GM12878 (cell line): ENCODE results near the gene BCAS2. TPM values are rescaled to one million over a fixed set of nuclear protein-coding genes. Genes with fewer than 3 reads are reported as not detected.

Experiments used
- ATAC-seq: fragments of 200-7000 bp; cut with Tn5 transposase; 3 replicates; pipeline ENCODE4 v1.9.1; 2020; ENCODE audit warnings: mild to moderate bottlenecking, moderate library complexity
- BruUV-seq: library from RNA; stranded (reverse); fragments of 400-500 nt; replicated peaks from 2 replicates; lab custom pipeline; 2021; lab: Mats Ljungman, UMichigan
- CTCF ChIA-PET: fragments of 300-600 bp; sonication (Branson Sonifier 250); formaldehyde crosslinking; extraction: SDS; loops from one replicate; lab custom pipeline; 2021; ENCODE audit warnings: inconsistent platforms; lab: Yijun Ruan, JAX
- POLR2A ChIA-PET: fragments of 350-600 bp; formaldehyde crosslinking; extraction: SDS; loops from one replicate; lab custom pipeline; 2021; ENCODE audit warnings: inconsistent platforms; lab: Charles Lee
- RAD21 ChIA-PET: fragments of 300-600 bp; sonication (Branson Sonifier 250); formaldehyde crosslinking; loops from one replicate; lab custom pipeline; 2023; ENCODE audit warnings: antibody characterized with exemption; ENCODE audit not compliant: unreplicated experiment; lab: Charles Lee
- SMC1A ChIA-PET: fragments of 300-600 bp; sonication (Branson Sonifier 250); formaldehyde crosslinking; loops from one replicate; lab custom pipeline; 2023; ENCODE audit not compliant: unreplicated experiment, uncharacterized antibody; lab: Charles Lee
- DNase-seq: peaks from one replicate; pipeline ENCODE4 v3.0.0-alpha.2; 2011; ENCODE audit warnings: low read depth, low spot score
- FAIRE-seq: peaks from 3 replicates; lab custom pipeline; 2011; peaks lifted over from hg19 to GRCh38; lab: Jason Lieb, UNC
- H2AFZ ChIP-seq: 2 replicates; pipeline ENCODE4 v1.6.0; 2011; ENCODE audit warnings: low read depth, low read length, control low read depth; ENCODE audit not compliant: control insufficient read depth
- H3K27ac ChIP-seq: 2 replicates; pipeline ENCODE4 v1.5.1; 2011; ENCODE audit warnings: control low read depth; ENCODE audit not compliant: control insufficient read depth, insufficient read depth
- H3K27me3 ChIP-seq, 2 experiments: replicated peaks in 1 of 2; 2 replicates each; pipeline versions ENCODE4 v1.6.0 to v1.6.1; 2011; ENCODE audit warnings: low read length in 1 of 2; ENCODE audit not compliant: control insufficient read depth in 2 of 2, insufficient read depth in 2 of 2
- H3K36me3 ChIP-seq, 2 experiments: 2 replicates each; pipeline ENCODE4 v1.5.1; 2011; ENCODE audit warnings: low read length in 1 of 2; ENCODE audit not compliant: control insufficient read depth in 2 of 2, insufficient read depth in 2 of 2
- H3K4me1 ChIP-seq: 2 replicates; pipeline ENCODE4 v1.6.1; 2011; ENCODE audit warnings: mild to moderate bottlenecking, low read length, moderate library complexity, mixed read lengths; ENCODE audit not compliant: control insufficient read depth, insufficient read depth
- H3K4me2 ChIP-seq: 2 replicates; pipeline ENCODE4 v1.6.0; 2011; ENCODE audit warnings: control low read depth; ENCODE audit not compliant: control insufficient read depth, insufficient read depth
- H3K4me3 ChIP-seq: fragments of 200-600 bp; sonication (generic); 2 replicates; pipeline ENCODE4 v1.5.1; 2016
- H3K79me2 ChIP-seq: 2 replicates; pipeline ENCODE4 v1.6.0; 2011; ENCODE audit warnings: low read length; ENCODE audit not compliant: control insufficient read depth, insufficient read depth
- H3K9ac ChIP-seq: 2 replicates; pipeline ENCODE4 v1.8.0; 2011; ENCODE audit warnings: low read length, control low read depth, mixed read lengths; ENCODE audit not compliant: control insufficient read depth, insufficient read depth
- H3K9me3 ChIP-seq: replicated peaks from 3 replicates; pipeline ENCODE4 v1.5.1; 2011; ENCODE audit warnings: mild to moderate bottlenecking, low read length; ENCODE audit not compliant: control insufficient read depth, insufficient read depth
- H4K20me1 ChIP-seq: 2 replicates; pipeline ENCODE4 v1.6.0; 2011; ENCODE audit not compliant: control insufficient read depth, insufficient read depth
- BCL11A ChIP-seq: IDR thresholded peaks from 2 replicates; pipeline ENCODE4 v1.6.1; 2011; ENCODE audit warnings: low read depth, low read length
- RAD21 ChIP-seq: IDR thresholded peaks from 2 replicates; pipeline ENCODE4 v1.6.1; 2011; ENCODE audit warnings: mild to moderate bottlenecking, low read depth, low read length, moderate library complexity; ENCODE audit not compliant: insufficient read depth
- WGBS: methylation state at CpG from one replicate; pipeline ENCODE4 v1.1.6; 2016; ENCODE audit warnings: low lambda C conversion rate; ENCODE audit not compliant: insufficient replicate concordance, insufficient coverage; ENCODE audit errors: missing lambda C conversion rate; 5-methylcytosine and 5-hydroxymethylcytosine counted together
- in situ Hi-C: fragments of 300-500 bp; cut with MboI; formaldehyde crosslinking; loops from 9 replicates; pipeline ENCODE4 v1.14.3; 2018; ENCODE audit warnings: mixed read lengths
- intact Hi-C: fragments of 100-400 bp; cut with micrococcal nuclease; formaldehyde crosslinking; loops from one replicate; pipeline ENCODE4 v1.14.2; 2022; ENCODE audit not compliant: unreplicated experiment
- polyA plus RNA-seq, 11 experiments: library from polyadenylated mRNA; depleted of rRNA in 4 of 11; unstranded in 6 of 11; stranded (reverse) in 5 of 11; fragments of >200 nt; fragmentation: Nextera tagmentation in 4 of 11; fragmentation: Illumina TruSeq in 1 of 11; extraction: Ambion mirVana in 4 of 11; extraction: Trizol in 1 of 11; gene quantifications; 1 replicate in 1 of 11; 2 replicates in 10 of 11; pipeline versions ENCODE4 v1.2.1 to v1.2.3, GENCODE V29; 2011 to 2016; ENCODE audit warnings: inconsistent platforms in 2 of 11, missing spikeins in 2 of 11, low read depth in 1 of 11
- total RNA-seq, 4 experiments: library from RNA; depleted of rRNA in 3 of 4; stranded (reverse); fragments of >200 nt in 3 of 4; fragmentation: Illumina TruSeq in 1 of 4; extraction: Trizol in 1 of 4; gene quantifications; 2 replicates each; pipeline versions ENCODE4 v1.2.1 to v1.2.3, GENCODE V29; 2013 to 2021
- TF ChIP-seq, protein P1 (sequence below): fragments of 450-650 bp; IDR thresholded peaks from 2 replicates; pipeline ENCODE4 v1.6.1; 2017; ENCODE audit warnings: low read depth, mild to moderate bottlenecking, moderate library complexity
- TF ChIP-seq, protein P2 (sequence below): IDR thresholded peaks from 2 replicates; pipeline ENCODE4 v1.6.1; 2012; ENCODE audit warnings: low read depth, low read length, improper control_type of control experiment
- TF ChIP-seq, protein P3 (sequence below): IDR thresholded peaks from 2 replicates; pipeline ENCODE4 v1.6.1; 2011; ENCODE audit warnings: borderline replicate concordance, low read depth, mild to moderate bottlenecking, moderate library complexity, mixed read lengths, low read length; ENCODE audit not compliant: insufficient read depth; ENCODE audit errors: extremely low read length
- TF ChIP-seq, protein P4 (sequence below): fragments of 450-650 bp; formaldehyde crosslinking; IDR thresholded peaks from 2 replicates; pipeline ENCODE4 v1.5.0; 2022; ENCODE audit warnings: mild to moderate bottlenecking, missing genetic modification characterization

The BCAS2 gene
- total and polyA plus RNA-seq, 10 of the 15 experiments (the other 5 are each of a cell fraction or from before 2014, with no cell fraction given), result 37.3 to 129 (median 60.7) TPM

DNA sequence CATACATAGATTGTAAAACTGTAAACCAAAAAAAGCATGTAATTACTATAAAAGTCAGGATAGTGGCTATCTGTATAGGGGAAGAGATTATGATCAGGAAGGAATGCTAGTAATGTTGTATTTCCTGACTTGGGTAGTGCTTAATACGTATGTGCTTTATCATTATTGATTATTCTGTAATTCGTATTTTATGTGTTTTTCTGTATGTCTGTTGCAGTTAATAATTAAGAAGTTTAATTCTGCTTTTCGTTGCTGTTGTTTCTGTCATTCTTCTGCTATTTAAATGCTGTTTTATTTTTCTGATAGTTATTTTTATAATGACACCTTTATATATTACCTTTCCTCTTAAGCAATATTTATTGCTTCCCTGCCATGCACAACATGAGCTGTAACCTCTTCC is 41.1 kb downstream of the BCAS2 start:
- no peaks in the 10 kb centered on the region for H4K20me1 ChIP-seq
- no peak overlapping the region for H3K27ac ChIP-seq
- ChIA-PET CTCF (no interaction called here), POLR2A (no interaction called here), RAD21 (no interaction called here), SMC1A (interaction anchor here (0.8 kb wide), 1 partner anchor 19 kb away, joined by 3 read pairs; no protein-coding TSS in a partner anchor)
- no peak overlapping the region for H3K4me3 ChIP-seq
- H3K9me3 ChIP-seq, result no peaks in the 10 kb centered on the region
- no peaks in the 10 kb centered on the region for H3K79me2 ChIP-seq
- TF ChIP-seq RAD21, result no peak
- TF ChIP-seq, protein P1, sequence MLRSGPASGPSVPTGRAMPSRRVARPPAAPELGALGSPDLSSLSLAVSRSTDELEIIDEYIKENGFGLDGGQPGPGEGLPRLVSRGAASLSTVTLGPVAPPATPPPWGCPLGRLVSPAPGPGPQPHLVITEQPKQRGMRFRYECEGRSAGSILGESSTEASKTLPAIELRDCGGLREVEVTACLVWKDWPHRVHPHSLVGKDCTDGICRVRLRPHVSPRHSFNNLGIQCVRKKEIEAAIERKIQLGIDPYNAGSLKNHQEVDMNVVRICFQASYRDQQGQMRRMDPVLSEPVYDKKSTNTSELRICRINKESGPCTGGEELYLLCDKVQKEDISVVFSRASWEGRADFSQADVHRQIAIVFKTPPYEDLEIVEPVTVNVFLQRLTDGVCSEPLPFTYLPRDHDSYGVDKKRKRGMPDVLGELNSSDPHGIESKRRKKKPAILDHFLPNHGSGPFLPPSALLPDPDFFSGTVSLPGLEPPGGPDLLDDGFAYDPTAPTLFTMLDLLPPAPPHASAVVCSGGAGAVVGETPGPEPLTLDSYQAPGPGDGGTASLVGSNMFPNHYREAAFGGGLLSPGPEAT, result no peak
- intact Hi-C loops, result no loop called here
- H3K27me3 ChIP-seq, result no peaks in the 10 kb centered on the region
- no peak overlapping the region for H3K9ac ChIP-seq
- no peak overlapping the region for H2AFZ ChIP-seq
- H3K4me2 ChIP-seq, result no peak overlapping the region
- no peak for DNase-seq
- ATAC-seq, result no peak
- no peaks in the 10 kb centered on the region for H3K4me1 ChIP-seq
- no peaks in the 10 kb centered on the region for H3K36me3 ChIP-seq
- BruUV-seq, result no TSS peak
- in situ Hi-C loops, result no loop called here
- FAIRE-seq, result no peak
- 11% methylated on average over 3 of the region's 3 CpGs for WGBS

DNA sequence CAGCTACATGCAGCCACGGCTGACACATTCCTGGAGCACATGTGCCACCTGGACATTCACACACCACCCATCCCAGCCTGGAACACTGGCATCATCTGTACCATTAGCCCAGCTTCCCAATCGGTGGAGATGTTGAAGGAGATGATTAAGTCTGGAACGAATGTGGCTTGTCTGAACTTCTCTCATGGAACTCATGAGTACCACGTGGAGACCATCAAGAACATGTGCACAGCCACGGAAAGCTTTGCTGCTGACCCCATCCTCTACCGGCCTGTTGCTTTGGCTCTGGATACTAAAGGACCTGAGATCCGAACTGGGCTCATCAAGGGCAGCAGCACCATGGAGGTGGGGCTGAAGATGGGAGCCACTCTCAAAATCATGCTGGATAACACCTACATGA is 45.4 kb downstream of the BCAS2 start:
- no peak for FAIRE-seq
- Histone ChIP-seq H3K4me1 (no peaks in the 10 kb centered on the region), H3K36me3 (no peaks in the 10 kb centered on the region), H4K20me1 (no peaks in the 10 kb centered on the region), H2AFZ (no peak overlapping the region), H3K27ac (no peak overlapping the region), H3K4me3 (no peak overlapping the region), H3K4me2 (no peak overlapping the region), H3K9ac (no peak overlapping the region), H3K27me3 (no peaks in the 10 kb centered on the region), H3K79me2 (no peaks in the 10 kb centered on the region), H3K9me3 (no peaks in the 10 kb centered on the region)
- CTCF ChIA-PET, result no interaction called here
- BruUV-seq, result no TSS peak
- 24% methylated on average over 7 of the region's 7 CpGs for WGBS
- no peak for DNase-seq
- RAD21 ChIA-PET, result no interaction called here
- intact Hi-C loops (no loop called here), in situ Hi-C loops (no loop called here)
- ATAC-seq, result no peak
- SMC1A ChIA-PET, result no interaction called here
- POLR2A ChIA-PET, result no interaction called here
- TF ChIP-seq BCL11A, result no peak
- TF ChIP-seq, protein P2, sequence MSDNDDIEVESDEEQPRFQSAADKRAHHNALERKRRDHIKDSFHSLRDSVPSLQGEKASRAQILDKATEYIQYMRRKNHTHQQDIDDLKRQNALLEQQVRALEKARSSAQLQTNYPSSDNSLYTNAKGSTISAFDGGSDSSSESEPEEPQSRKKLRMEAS, result no peak
- TF ChIP-seq, protein P3, sequence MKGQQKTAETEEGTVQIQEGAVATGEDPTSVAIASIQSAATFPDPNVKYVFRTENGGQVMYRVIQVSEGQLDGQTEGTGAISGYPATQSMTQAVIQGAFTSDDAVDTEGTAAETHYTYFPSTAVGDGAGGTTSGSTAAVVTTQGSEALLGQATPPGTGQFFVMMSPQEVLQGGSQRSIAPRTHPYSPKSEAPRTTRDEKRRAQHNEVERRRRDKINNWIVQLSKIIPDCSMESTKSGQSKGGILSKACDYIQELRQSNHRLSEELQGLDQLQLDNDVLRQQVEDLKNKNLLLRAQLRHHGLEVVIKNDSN, result no peak
- TF ChIP-seq, protein P4, sequence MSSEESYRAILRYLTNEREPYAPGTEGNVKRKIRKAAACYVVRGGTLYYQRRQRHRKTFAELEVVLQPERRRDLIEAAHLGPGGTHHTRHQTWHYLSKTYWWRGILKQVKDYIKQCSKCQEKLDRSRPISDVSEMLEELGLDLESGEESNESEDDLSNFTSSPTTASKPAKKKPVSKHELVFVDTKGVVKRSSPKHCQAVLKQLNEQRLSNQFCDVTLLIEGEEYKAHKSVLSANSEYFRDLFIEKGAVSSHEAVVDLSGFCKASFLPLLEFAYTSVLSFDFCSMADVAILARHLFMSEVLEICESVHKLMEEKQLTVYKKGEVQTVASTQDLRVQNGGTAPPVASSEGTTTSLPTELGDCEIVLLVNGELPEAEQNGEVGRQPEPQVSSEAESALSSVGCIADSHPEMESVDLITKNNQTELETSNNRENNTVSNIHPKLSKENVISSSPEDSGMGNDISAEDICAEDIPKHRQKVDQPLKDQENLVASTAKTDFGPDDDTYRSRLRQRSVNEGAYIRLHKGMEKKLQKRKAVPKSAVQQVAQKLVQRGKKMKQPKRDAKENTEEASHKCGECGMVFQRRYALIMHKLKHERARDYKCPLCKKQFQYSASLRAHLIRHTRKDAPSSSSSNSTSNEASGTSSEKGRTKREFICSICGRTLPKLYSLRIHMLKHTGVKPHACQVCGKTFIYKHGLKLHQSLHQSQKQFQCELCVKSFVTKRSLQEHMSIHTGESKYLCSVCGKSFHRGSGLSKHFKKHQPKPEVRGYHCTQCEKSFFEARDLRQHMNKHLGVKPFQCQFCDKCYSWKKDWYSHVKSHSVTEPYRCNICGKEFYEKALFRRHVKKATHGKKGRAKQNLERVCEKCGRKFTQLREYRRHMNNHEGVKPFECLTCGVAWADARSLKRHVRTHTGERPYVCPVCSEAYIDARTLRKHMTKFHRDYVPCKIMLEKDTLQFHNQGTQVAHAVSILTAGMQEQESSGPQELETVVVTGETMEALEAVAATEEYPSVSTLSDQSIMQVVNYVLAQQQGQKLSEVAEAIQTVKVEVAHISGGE (CRISPR knock-in tag), result no peak
